Fibroblast of lung (primary cell): Measurements from ENCODE around the gene RAPGEF5. TPM values are rescaled to one million over a fixed set of nuclear protein-coding genes. Genes with fewer than 3 reads are reported as not detected.

Source experiments
- DNase-seq, 2 donors: peaks; one replicate each; pipeline versions ENCODE4 v3.0.0 to v3.0.0-alpha.2; 2010; ENCODE audit warnings: low read depth in 2 of 2
- H2AFZ ChIP-seq: 2 replicates; pipeline ENCODE4 v1.5.1; 2012; ENCODE audit warnings: low read length, control low read depth, inconsistent platforms
- H3K27ac ChIP-seq: 2 replicates; pipeline ENCODE4 v1.5.1; 2011; ENCODE audit warnings: low read length, control low read depth; ENCODE audit not compliant: insufficient read depth
- H3K27me3 ChIP-seq: 2 replicates; pipeline ENCODE4 v1.5.1; 2011; ENCODE audit warnings: mild to moderate bottlenecking, low read length; ENCODE audit not compliant: control insufficient read depth, insufficient read depth
- H3K36me3 ChIP-seq: 2 replicates; pipeline ENCODE4 v1.5.1; 2011; ENCODE audit warnings: low read length; ENCODE audit not compliant: control insufficient read depth, insufficient read depth
- H3K4me1 ChIP-seq: 2 replicates; pipeline ENCODE4 v1.5.1; 2011; ENCODE audit warnings: low read length; ENCODE audit not compliant: control insufficient read depth, insufficient read depth; ENCODE audit errors: extremely low read depth
- H3K4me2 ChIP-seq: 2 replicates; pipeline ENCODE4 v1.5.1; 2011; ENCODE audit warnings: low read length, control low read depth; ENCODE audit not compliant: insufficient read depth; ENCODE audit errors: extremely low read depth
- H3K4me3 ChIP-seq, 4 experiments: fragments of 200-600 bp in 1 of 4; sonication (generic) in 1 of 4; replicated peaks in 1 of 4; 2 replicates each; pipeline ENCODE4 v1.5.1; 2011 to 2016; ENCODE audit warnings: low read length in 4 of 4, low read depth in 3 of 4, mild to moderate bottlenecking in 3 of 4, control low read depth in 2 of 4, inconsistent platforms in 1 of 4, mixed read lengths in 1 of 4; ENCODE audit not compliant: insufficient read depth in 1 of 4; ENCODE audit errors: control extremely low read depth in 1 of 4
- H3K79me2 ChIP-seq: 2 replicates; pipeline ENCODE4 v1.5.1; 2012; ENCODE audit warnings: mild to moderate bottlenecking, low read length, inconsistent platforms; ENCODE audit not compliant: control insufficient read depth, insufficient read depth
- H3K9ac ChIP-seq: 2 replicates; pipeline ENCODE4 v1.5.1; 2011; ENCODE audit warnings: mild to moderate bottlenecking, low read length, control low read depth; ENCODE audit not compliant: insufficient read depth
- H3K9me3 ChIP-seq: 2 replicates; pipeline ENCODE4 v1.5.1; 2012; ENCODE audit warnings: low read depth, low read length; ENCODE audit not compliant: control insufficient read depth, insufficient read depth
- H4K20me1 ChIP-seq: 2 replicates; pipeline ENCODE4 v1.5.1; 2011; ENCODE audit warnings: low read length; ENCODE audit not compliant: control insufficient read depth, insufficient read depth; ENCODE audit errors: extremely low read depth
- EZH2 ChIP-seq: IDR thresholded peaks from 2 replicates; pipeline ENCODE4 v1.5.1; 2012; ENCODE audit warnings: low read length, control low read depth, mild to moderate bottlenecking; ENCODE audit errors: missing control alignments
- polyA plus RNA-seq, 2 donors: library from polyadenylated mRNA; depleted of rRNA in 1 of 2; stranded (reverse) in 1 of 2; unstranded in 1 of 2; fragments of >200 nt; gene quantifications; 2 replicates each; pipeline ENCODE4 v1.2.1, GENCODE V29; 2011 to 2012; ENCODE audit warnings: missing spikeins in 1 of 2
- total RNA-seq: library from RNA; depleted of rRNA; stranded (reverse); fragments of >200 nt; gene quantifications from 2 replicates; pipeline ENCODE4 v1.2.1, GENCODE V29; 2014
- TF ChIP-seq, protein P1 (sequence below), 2 donors: IDR thresholded peaks in 1 of 2; conservative IDR thresholded peaks in 1 of 2; 1 replicate in 1 of 2; 2 replicates in 1 of 2; pipeline ENCODE4 v1.5.1; 2011 to 2012; ENCODE audit warnings: low read length in 2 of 2, control low read depth in 1 of 2, inconsistent platforms in 1 of 2, low read depth in 1 of 2, mild to moderate bottlenecking in 1 of 2

RAPGEF5 gene
- total and polyA plus RNA-seq, 2 donors (not counting 1 experiment from before 2014, with no cell fraction given), result 1.4 to 1.5 TPM

DNA sequence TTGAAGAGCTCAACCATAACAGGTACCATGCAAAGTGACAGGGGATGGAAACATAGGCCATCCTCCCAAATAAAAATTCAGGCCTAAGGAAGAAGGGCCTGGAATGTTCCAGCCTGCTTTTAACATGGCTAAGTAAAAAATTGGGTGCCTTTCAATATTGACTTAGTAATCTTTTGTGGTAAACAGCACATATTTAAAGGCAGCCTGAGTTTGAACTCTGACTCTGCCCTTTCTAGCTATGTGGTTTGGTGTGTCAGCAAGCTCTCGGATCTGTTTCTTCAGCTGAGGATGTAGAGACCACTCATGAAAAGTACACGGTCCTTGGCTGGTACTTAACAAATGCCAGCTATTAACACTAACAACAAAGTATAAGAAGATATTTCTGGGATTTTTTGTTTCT is 219.5 kb downstream of the RAPGEF5 start:
- no peak overlapping the region for H3K9ac ChIP-seq
- peak; percentile 64 to 80 for DNase-seq
- no peaks in the 10 kb centered on the region for H4K20me1 ChIP-seq
- no peak overlapping the region for H2AFZ ChIP-seq
- no peaks in the 10 kb centered on the region for H3K36me3 ChIP-seq
- H3K4me1 ChIP-seq, result peaks cover 7% of the 10 kb centered on the region
- H3K9me3 ChIP-seq, result no peaks in the 10 kb centered on the region
- no peaks in the 10 kb centered on the region for H3K79me2 ChIP-seq
- no peak overlapping the region for H3K4me3 ChIP-seq
- TF ChIP-seq, protein P1, sequence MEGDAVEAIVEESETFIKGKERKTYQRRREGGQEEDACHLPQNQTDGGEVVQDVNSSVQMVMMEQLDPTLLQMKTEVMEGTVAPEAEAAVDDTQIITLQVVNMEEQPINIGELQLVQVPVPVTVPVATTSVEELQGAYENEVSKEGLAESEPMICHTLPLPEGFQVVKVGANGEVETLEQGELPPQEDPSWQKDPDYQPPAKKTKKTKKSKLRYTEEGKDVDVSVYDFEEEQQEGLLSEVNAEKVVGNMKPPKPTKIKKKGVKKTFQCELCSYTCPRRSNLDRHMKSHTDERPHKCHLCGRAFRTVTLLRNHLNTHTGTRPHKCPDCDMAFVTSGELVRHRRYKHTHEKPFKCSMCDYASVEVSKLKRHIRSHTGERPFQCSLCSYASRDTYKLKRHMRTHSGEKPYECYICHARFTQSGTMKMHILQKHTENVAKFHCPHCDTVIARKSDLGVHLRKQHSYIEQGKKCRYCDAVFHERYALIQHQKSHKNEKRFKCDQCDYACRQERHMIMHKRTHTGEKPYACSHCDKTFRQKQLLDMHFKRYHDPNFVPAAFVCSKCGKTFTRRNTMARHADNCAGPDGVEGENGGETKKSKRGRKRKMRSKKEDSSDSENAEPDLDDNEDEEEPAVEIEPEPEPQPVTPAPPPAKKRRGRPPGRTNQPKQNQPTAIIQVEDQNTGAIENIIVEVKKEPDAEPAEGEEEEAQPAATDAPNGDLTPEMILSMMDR (conservative IDR thresholded peaks at IDR 0.05 in 1 of 2, IDR thresholded peaks at IDR 0.05 in 1 of 2; ENCODE audit: low read depth in 1 of 2, low read length in 2 of 2), result no peak
- no peak for TF ChIP-seq EZH2
- no peaks in the 10 kb centered on the region for H3K27me3 ChIP-seq
- peak overlapping the region; percentile 47 for H3K4me2 ChIP-seq
- H3K27ac ChIP-seq, result peak overlapping the region; percentile 49

DNA sequence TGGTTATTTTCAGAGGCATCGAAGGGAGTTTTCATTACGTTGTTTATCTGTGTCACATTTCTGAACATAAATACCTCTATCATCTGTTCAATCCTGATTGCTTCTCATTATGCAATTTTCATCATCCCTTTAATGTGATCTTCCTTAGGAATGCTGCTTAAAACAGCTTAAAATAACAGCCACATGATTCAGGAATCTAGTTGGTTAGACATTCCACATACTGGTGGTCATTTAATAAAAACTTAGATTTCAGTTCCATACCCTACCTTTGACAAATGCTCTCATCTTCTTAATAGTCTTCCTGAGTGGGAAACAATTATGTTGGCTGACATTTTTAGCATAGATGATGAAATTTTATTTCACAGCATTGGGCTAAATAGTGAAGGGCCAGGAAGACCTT is 219.9 kb downstream of the RAPGEF5 start:
- TF ChIP-seq, protein P1 (conservative IDR thresholded peaks at IDR 0.05 in 1 of 2, IDR thresholded peaks at IDR 0.05 in 1 of 2; ENCODE audit: low read depth in 1 of 2, low read length in 2 of 2), result no peak
- no peak for TF ChIP-seq EZH2
- H4K20me1 ChIP-seq, result no peaks in the 10 kb centered on the region
- H3K4me3 ChIP-seq, result no peak overlapping the region
- H3K9ac ChIP-seq, result no peak overlapping the region
- no peaks in the 10 kb centered on the region for H3K27me3 ChIP-seq
- DNase-seq, result peak in 1 of 2 donors; percentile 88
- H3K36me3 ChIP-seq, result no peaks in the 10 kb centered on the region
- no peak overlapping the region for H2AFZ ChIP-seq
- peaks cover 7% of the 10 kb centered on the region for H3K4me1 ChIP-seq
- no peaks in the 10 kb centered on the region for H3K79me2 ChIP-seq
- peak overlapping the region; percentile 49 for H3K27ac ChIP-seq
- no peaks in the 10 kb centered on the region for H3K9me3 ChIP-seq
- H3K4me2 ChIP-seq, result peak overlapping the region; percentile 47

DNA sequence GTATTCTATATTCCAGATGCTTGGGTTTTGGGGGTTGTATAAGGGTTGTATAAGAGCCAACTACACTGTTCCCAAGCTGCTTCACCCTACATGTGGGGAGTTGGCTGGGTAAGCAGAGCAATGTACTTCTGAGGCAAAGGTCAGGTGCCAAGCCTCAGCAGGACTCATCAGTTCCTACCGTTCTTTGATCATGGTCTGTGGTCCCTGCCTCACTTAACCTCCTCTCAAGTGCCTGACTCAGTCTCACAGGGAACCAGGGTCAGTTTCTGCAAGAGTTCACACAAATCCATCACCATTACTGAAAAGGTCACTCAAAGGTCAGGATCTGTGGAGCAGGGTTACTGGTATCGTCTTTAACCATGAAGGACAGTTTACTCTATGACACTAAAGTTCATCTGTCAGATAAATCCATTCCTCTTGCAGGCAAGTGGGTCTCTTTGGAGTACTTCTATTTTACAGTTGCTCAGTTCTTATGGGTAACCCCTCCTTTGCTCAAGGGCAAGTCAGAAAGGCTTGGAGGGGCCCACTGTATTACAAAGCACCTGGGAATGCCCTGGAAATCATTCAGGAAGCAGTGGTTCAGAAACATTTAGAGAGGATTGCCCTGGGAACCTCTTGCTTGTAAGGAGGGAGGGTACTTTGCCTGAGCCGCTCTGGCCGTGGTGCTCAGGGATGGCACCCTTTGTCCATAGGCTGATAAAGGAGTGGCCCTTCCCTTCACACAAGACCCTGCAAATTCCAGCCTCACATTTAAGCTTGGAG is 227.0 kb downstream of the RAPGEF5 start:
- H3K79me2 ChIP-seq, result no peaks in the 10 kb centered on the region
- no peaks in the 10 kb centered on the region for H3K27me3 ChIP-seq
- TF ChIP-seq EZH2, result no peak
- TF ChIP-seq, protein P1 (conservative IDR thresholded peaks at IDR 0.05 in 1 of 2, IDR thresholded peaks at IDR 0.05 in 1 of 2; ENCODE audit: low read depth in 1 of 2, low read length in 2 of 2), result no peak

More for the DNA sequence above, 227.0 kb downstream of the RAPGEF5 start:
- Histone ChIP-seq H3K27ac (no peak overlapping the region), H4K20me1 (no peaks in the 10 kb centered on the region), H2AFZ (no peak overlapping the region), H3K9me3 (no peaks in the 10 kb centered on the region), H3K36me3 (no peaks in the 10 kb centered on the region), H3K4me3 (no peak overlapping the region), H3K4me2 (no peak overlapping the region), H3K4me1 (no peaks in the 10 kb centered on the region), H3K9ac (no peak overlapping the region)
- DNase-seq, result peak in 1 of 2 donors; percentile 46
